C1 segment of cervical spinal cord (tissue), 14 donors: ENCODE data around the gene ZNF19.
"Not testable (repeated sequence)": the region's sequence is repeated elsewhere in the genome, so short reads cannot be mapped to it uniquely, and the experiment has no call there.

ENCODE experiments used
- DNase-seq, 14 donors: peaks; one replicate each; lab custom pipeline; 2025; lab: John Stamatoyannopoulos, UW

Gene ZNF19

DNA sequence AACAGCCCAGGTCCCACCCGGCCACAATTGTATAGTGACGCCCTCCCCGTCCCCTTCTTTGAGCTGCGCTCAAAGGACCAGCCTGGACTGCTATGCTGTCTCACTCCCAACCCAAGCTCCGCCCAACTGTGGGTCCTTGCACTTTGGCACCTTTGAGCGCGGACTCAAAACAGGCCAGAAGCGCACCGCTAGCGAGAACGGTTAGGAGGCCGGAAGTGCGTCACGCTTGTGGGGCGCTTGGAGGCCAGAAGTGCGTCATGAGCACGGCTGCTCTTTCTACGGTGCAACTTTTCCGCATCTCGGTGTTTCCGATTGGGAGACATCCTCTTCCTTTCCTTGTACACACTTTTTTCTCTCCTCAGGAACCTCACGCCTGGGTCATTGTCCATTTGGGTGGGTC, at the start of gene ZNF19:
ZNF19 (minus strand) TSS at position 203 of the 400 bp plus-strand sequence. CDS start 7,210 bp downstream, outside the sequence.
- DNase-seq = no peak

DNA sequence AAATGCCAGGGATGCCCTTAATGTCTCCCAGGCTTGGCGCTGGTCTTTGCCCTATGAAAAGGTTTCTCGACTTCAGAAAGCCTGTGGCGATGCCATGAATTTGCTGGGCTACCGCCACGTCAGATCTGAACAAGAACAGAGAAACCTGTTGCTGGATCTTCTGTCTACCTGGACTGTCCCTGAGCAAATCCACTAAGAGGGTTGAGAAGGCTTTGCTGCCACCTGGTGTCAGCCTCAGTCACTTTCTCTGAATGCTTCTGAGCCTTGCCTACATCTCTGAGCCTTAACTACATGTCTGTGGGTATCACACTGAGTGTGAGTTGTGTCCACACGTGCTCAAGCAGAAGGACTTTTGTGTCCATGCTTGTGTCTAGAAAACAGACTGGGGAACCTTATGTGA, 48.5 kb upstream of the ZNF19 start:
- DNase-seq = no peak

DNA sequence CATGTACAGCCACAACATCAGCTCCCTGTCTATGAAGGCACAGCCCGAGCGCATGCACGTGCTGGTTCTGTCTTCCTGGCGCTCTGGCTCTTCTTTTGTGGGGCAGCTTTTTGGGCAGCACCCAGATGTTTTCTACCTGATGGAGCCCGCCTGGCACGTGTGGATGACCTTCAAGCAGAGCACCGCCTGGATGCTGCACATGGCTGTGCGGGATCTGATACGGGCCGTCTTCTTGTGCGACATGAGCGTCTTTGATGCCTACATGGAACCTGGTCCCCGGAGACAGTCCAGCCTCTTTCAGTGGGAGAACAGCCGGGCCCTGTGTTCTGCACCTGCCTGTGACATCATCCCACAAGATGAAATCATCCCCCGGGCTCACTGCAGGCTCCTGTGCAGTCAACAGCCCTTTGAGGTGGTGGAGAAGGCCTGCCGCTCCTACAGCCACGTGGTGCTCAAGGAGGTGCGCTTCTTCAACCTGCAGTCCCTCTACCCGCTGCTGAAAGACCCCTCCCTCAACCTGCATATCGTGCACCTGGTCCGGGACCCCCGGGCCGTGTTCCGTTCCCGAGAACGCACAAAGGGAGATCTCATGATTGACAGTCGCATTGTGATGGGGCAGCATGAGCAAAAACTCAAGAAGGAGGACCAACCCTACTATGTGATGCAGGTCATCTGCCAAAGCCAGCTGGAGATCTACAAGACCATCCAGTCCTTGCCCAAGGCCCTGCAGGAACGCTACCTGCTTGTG, 47.8 kb upstream of the ZNF19 start:
- DNase-seq = no peak

DNA sequence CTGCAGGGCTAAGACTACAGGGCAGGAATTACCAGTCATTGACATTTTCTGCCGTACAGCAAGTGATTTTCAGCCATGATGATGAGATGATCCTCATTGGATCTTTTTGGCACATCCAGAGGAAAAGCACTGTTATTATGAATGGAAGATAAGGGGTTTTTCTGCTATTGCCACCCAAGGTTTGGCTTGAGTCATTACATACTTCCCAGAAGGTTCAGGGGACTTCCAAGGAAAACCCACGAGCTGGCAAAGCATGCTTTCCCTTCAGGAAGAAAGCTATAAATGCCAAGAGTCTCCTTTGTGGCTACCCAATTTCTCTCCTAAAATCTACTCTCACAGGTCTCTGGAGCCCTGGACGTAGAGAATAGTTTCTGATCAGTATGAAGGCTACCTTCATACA, 43.2 kb upstream of the ZNF19 start:
- DNase-seq = no peak

DNA sequence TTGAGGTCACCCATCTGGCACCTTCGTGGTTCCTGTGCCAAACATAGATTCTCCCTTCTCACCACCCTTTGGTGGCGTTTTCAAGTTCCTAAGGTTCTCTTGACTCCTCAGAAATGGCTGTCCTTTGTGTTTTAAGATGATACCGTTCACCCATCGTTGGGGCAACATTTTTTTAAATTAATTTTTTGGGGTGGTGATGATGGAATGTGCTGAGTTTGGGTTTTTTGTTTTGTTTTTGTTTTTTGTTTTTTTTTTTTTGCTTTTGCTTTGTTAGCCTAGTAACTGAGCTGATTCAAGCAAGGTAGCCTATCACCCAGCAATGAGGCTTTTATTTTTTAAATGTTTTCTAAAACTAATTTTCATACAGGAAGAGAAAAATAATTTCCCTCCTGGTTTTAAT, 39.7 kb upstream of the ZNF19 start:
- no peak for DNase-seq

GRCh38 chr16:71528257-71528656, 39.1 kb upstream of the ZNF19 start:
- DNase-seq = no peak

DNA sequence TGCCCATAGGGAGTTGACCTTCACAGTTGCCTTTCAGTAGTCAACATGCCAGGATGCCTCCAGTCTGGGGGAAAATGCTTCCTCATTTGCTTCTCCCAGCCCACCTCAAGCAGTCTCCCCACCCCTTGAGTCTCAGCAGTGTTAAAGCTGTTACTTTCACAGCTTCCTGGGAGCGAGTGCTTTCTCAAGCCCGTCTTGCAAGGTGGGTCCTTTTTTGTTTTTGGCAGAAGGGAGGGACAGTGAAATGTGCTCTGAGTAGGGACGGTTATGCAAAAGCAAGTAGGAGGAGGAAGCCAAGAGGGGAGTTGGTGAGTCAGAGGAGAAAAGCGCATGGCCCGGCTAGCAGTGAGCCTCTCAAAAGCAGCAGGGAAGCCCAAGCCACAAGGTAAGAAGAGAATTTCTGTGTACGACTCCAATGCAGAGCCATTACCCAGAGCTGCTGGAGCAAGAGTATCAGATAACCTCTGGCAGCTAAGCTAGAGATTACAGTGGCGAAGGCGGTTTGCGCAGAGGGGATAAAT, 37.0 kb upstream of the ZNF19 start, which contains the start of gene CHST4:
CHST4 (plus strand) TSS at position 316 of the 521 bp plus-strand sequence. CDS start 10,252 bp downstream, outside the sequence.
- no peak for DNase-seq

GRCh38 chr16:71524566-71525553, 35.7 kb upstream of the ZNF19 start:
- DNase-seq = no peak

DNA sequence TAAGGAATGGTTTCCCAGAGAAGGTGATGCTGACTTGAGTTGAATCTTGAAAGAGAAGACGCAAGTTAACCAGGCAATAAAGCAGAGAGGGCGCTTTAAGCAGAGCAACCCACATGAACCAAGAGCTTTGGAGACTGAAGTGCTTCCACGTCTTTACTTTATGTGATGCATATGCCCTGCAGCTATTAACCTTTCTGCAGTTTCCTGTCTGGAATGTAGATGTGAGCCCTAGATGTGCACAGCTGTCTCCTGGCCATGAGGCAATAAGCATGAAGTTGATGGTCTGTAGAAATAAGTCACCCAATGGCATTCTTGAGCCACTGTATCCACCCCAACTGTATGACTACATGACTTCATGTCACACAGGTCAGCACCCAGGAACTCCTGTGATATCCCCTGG, 31.4 kb upstream of the ZNF19 start:
- no peak for DNase-seq

GRCh38 chr16:71515026-71515425, 25.9 kb upstream of the ZNF19 start:
- DNase-seq = no peak

GRCh38 chr16:71514476-71514875, 25.4 kb upstream of the ZNF19 start:
- no peak for DNase-seq

GRCh38 chr16:71513302-71513701, 24.2 kb upstream of the ZNF19 start:
- DNase-seq = no peak

DNA sequence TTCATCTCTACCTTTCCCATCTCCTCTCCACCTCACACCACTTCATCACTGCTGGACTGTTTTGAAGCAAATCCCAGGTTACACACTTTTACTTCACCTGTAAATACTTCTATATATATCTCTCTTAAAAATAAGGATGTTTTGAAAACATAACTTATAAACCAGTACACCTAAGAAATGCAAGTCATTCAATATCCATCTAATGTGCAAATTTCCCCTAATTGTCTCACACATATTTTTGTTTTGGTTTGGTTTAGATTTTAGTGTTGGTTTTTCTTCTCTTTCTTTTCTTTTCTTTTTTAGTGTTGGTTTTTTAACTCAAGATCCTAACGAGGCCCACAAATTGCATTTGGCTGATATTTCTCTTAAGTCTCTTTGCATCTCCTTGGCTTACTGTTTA, 17.9 kb upstream of the ZNF19 start:
- DNase-seq = no peak

DNA sequence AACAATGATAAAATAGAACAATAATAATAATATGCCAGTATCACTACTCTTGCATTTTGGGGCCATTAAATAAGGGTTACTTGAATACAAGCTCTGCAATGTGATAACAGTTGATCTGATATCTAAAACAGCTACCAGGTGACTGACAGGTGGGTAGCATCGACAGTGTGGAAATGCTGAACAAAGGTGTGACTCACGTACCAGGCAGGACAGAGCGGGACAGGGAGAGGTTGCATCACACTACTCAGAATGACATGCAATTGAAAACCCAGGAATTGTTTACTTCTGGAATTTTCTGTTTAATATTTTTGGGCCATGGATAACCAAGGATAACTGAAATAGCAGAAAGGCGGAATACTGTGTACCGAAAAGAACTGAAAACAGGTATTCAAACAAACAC, 15.8 kb upstream of the ZNF19 start:
- no peak for DNase-seq

DNA sequence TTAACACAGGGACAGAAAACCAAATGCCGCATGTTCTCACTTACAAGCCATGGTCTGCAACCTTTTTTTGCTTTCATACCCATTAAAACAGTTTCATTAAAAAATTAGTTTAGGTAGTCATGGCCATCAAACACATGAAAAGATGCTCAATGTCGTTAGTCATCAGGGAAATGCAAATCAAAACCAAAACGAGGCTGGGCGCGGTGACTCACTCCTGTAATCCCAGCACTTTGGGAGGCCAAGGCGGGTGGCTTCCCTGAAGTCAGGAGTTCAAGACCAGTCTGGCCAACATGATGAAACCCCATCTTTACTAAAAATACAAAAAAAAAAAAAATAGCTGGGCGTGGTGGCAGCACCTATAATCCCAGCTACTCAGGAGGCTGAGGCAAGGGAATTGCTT, 14.9 kb upstream of the ZNF19 start:
- not testable (repeated sequence) for DNase-seq

DNA sequence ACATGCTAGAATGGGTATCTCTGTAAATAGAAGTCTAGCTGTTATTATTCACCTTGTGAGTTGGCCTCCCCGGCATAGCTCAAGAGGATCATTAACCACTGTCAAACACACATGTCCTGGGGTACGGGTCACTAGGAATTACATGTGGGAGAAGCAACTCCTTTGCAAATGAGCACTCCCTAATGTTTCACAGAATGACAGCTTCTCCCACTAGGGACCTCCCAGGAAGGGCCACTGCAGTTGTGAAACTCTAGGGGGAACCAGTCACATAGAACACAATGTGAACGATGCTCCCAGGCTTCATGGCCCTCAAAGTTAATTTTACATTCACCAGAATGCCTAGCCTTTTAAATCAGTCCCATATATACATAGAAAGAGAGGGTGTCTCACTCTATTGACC, 12.4 kb upstream of the ZNF19 start:
- no peak for DNase-seq

- DNase-seq = no peak
These were observed 11.8 kb upstream of the ZNF19 start for GRCh38 chr16:71500964-71501363.

GRCh38 chr16:71499775-71500364, 10.7 kb upstream of the ZNF19 start:
- peak in 4 of 14 donors; percentile 3 to 12 (median 8) for DNase-seq

- no peak for DNase-seq
These were observed 8.9 kb upstream of the ZNF19 start for GRCh38 chr16:71498031-71498430.

- DNase-seq = no peak
These were observed 4.1 kb upstream of the ZNF19 start for GRCh38 chr16:71493213-71493612.

GRCh38 chr16:71492786-71493185, 3.7 kb upstream of the ZNF19 start:
- no peak for DNase-seq

GRCh38 chr16:71491054-71491453, 1.9 kb upstream of the ZNF19 start:
- no peak for DNase-seq
